K562 (cell line): ENCODE results near the gene ARHGAP12. TPM values are rescaled to one million over a fixed set of nuclear protein-coding genes. Genes with fewer than 3 reads are reported as not detected.

Experiments used
- COPS2 ChIP-seq: fragments of 450-650 bp; conservative IDR thresholded peaks from 2 replicates; pipeline ENCODE4 v1.6.1; 2016; ENCODE audit warnings: mild to moderate bottlenecking, moderate library complexity
- DPF2 ChIP-seq: fragments of 450-650 bp; IDR thresholded peaks from 2 replicates; pipeline ENCODE4 v1.6.1; 2016
- GMEB1 ChIP-seq: fragments of 250-450 bp; sonication (Bioruptor Pico); IDR thresholded peaks from 2 replicates; pipeline ENCODE4 v1.4.0; 2020; ENCODE audit warnings: mild to moderate bottlenecking
- MCM3 ChIP-seq: fragments of 450-650 bp; IDR thresholded peaks from 2 replicates; pipeline ENCODE4 v1.6.1; 2016
- MTA2 ChIP-seq: fragments of 450-650 bp; IDR thresholded peaks from 2 replicates; pipeline ENCODE4 v1.6.1; 2016; ENCODE audit warnings: low read depth
- NFRKB ChIP-seq: fragments of 450-650 bp; IDR thresholded peaks from 2 replicates; pipeline ENCODE4 v1.6.1; 2016; ENCODE audit warnings: low read depth
- PHF21A ChIP-seq: fragments of 450-650 bp; IDR thresholded peaks from 2 replicates; pipeline ENCODE4 v1.6.1; 2017; ENCODE audit warnings: low read depth, borderline replicate concordance
- PREB ChIP-seq: sonication (generic); formaldehyde crosslinking; IDR thresholded peaks from 2 replicates; pipeline ENCODE4 v1.8.1; 2023; ENCODE audit warnings: mild to moderate bottlenecking, missing genetic modification reagents
- ZBTB49 ChIP-seq: sonication (generic); formaldehyde crosslinking; IDR thresholded peaks from 2 replicates; pipeline ENCODE4 v1.8.0; 2022; ENCODE audit warnings: missing genetic modification reagents, mild to moderate bottlenecking, borderline replicate concordance
- ZNF197 ChIP-seq: fragments of 200-800 bp; sonication (Bioruptor generic); IDR thresholded peaks from 2 replicates; pipeline ENCODE4 v1.6.1; 2016; ENCODE audit warnings: low read depth, missing genetic modification characterization, missing compliant biosample characterization
- ZNF57 ChIP-seq: fragments of 450-650 bp; formaldehyde crosslinking; IDR thresholded peaks from 2 replicates; pipeline ENCODE4 v1.4.0; 2020; ENCODE audit warnings: mild to moderate bottlenecking, moderate library complexity
- ZNF717 ChIP-seq: fragments of 250-450 bp; sonication (Bioruptor Pico); IDR thresholded peaks from 2 replicates; pipeline ENCODE4 v1.5.0; 2021
- polyA plus RNA-seq, 8 experiments: library from polyadenylated mRNA; depleted of rRNA in 4 of 8; stranded (reverse) in 5 of 8; unstranded in 3 of 8; fragments of >200 nt; fragmentation: Nextera tagmentation in 2 of 8; fragmentation: Illumina TruSeq in 1 of 8; extraction: Ambion mirVana in 2 of 8; extraction: Trizol in 1 of 8; gene quantifications; 2 replicates each; pipeline versions ENCODE4 v1.2.1 to v1.2.3, GENCODE V29; 2011 to 2014; ENCODE audit warnings: inconsistent platforms in 1 of 8, missing spikeins in 1 of 8
- total RNA-seq, 7 experiments: library from RNA; depleted of rRNA in 6 of 7; stranded (reverse); fragments of >200 nt in 6 of 7; fragmentation: Illumina TruSeq in 2 of 7; extraction: Trizol in 2 of 7; gene quantifications; 2 replicates each; pipeline versions ENCODE4 v1.2.1 to v1.2.3, GENCODE V29; 2011 to 2021; ENCODE audit warnings: low replicate concordance in 1 of 7
- TF ChIP-seq, protein P1 (sequence below): sonication (generic); formaldehyde crosslinking; IDR thresholded peaks from 2 replicates; pipeline ENCODE4 v1.8.1; 2023; ENCODE audit warnings: mild to moderate bottlenecking, missing genetic modification reagents
- TF ChIP-seq, protein P2 (sequence below): sonication (generic); formaldehyde crosslinking; IDR thresholded peaks from 2 replicates; pipeline ENCODE4 v1.8.0; 2023; ENCODE audit warnings: mild to moderate bottlenecking, missing genetic modification reagents
- TF ChIP-seq, protein P3 (sequence below): fragments of 250-450 bp; sonication (Bioruptor Pico); IDR thresholded peaks from 2 replicates; pipeline ENCODE4 v1.5.0; 2022; ENCODE audit warnings: mild to moderate bottlenecking

The ARHGAP12 gene
- total and polyA plus RNA-seq, 9 of the 15 experiments (the other 6 are each of a cell fraction or from before 2014, with no cell fraction given): 4.4 to 18.7 (median 10.1) TPM

DNA sequence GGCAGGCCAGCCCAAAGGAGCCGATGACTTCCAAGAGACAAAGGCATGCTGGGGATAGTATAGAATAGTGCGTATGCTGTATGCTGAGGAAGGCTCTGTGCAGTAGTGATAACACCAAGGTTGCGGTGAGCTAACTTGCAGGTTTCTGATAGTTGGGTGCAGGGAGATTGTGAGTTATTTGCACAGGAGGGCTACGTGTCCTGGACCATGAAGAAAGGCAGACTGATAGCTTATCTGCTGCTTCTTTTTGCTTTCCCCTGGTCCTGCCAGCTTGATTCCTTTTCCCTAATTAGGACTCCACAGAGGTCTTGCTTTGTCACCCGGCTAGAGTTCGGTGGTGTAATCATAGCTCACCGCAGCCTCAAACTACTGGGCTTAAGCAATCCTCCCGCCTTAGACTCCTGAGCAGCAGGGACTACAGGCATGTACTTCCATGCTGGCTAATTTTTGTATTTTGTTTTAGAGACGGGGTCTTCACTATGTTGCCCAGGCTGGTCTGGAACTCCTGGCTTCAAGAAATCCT lies 43.9 kb upstream of the ARHGAP12 start (continued):
- no peak for TF ChIP-seq ZBTB49 (CRISPR knock-in tag)
- no peak for TF ChIP-seq NFRKB
- no peak for TF ChIP-seq MCM3
- no peak for TF ChIP-seq GMEB1
- TF ChIP-seq COPS2: no peak
- peak; percentile 99 for TF ChIP-seq DPF2
- TF ChIP-seq ZNF717 (CRISPR knock-in tag): no peak
- 0 out of 2 replicates have a peak, but pooled peaks have one; percentile 34 for TF ChIP-seq ZNF197 (CRISPR knock-in tag)
- peak; percentile 93 for TF ChIP-seq PHF21A
- TF ChIP-seq, protein P1, sequence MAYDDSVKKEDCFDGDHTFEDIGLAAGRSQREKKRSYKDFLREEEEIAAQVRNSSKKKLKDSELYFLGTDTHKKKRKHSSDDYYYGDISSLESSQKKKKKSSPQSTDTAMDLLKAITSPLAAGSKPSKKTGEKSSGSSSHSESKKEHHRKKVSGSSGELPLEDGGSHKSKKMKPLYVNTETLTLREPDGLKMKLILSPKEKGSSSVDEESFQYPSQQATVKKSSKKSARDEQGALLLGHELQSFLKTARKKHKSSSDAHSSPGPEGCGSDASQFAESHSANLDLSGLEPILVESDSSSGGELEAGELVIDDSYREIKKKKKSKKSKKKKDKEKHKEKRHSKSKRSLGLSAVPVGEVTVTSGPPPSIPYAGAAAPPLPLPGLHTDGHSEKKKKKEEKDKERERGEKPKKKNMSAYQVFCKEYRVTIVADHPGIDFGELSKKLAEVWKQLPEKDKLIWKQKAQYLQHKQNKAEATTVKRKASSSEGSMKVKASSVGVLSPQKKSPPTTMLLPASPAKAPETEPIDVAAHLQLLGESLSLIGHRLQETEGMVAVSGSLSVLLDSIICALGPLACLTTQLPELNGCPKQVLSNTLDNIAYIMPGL: no peak; the same call in 1 of the 2 replicates
- no peak for TF ChIP-seq ZNF57 (CRISPR knock-in tag)
- TF ChIP-seq, protein P2, sequence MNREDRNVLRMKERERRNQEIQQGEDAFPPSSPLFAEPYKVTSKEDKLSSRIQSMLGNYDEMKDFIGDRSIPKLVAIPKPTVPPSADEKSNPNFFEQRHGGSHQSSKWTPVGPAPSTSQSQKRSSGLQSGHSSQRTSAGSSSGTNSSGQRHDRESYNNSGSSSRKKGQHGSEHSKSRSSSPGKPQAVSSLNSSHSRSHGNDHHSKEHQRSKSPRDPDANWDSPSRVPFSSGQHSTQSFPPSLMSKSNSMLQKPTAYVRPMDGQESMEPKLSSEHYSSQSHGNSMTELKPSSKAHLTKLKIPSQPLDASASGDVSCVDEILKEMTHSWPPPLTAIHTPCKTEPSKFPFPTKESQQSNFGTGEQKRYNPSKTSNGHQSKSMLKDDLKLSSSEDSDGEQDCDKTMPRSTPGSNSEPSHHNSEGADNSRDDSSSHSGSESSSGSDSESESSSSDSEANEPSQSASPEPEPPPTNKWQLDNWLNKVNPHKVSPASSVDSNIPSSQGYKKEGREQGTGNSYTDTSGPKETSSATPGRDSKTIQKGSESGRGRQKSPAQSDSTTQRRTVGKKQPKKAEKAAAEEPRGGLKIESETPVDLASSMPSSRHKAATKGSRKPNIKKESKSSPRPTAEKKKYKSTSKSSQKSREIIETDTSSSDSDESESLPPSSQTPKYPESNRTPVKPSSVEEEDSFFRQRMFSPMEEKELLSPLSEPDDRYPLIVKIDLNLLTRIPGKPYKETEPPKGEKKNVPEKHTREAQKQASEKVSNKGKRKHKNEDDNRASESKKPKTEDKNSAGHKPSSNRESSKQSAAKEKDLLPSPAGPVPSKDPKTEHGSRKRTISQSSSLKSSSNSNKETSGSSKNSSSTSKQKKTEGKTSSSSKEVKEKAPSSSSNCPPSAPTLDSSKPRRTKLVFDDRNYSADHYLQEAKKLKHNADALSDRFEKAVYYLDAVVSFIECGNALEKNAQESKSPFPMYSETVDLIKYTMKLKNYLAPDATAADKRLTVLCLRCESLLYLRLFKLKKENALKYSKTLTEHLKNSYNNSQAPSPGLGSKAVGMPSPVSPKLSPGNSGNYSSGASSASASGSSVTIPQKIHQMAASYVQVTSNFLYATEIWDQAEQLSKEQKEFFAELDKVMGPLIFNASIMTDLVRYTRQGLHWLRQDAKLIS: 0 out of 2 replicates have a peak, but pooled peaks have one; percentile 41
- TF ChIP-seq, protein P3, sequence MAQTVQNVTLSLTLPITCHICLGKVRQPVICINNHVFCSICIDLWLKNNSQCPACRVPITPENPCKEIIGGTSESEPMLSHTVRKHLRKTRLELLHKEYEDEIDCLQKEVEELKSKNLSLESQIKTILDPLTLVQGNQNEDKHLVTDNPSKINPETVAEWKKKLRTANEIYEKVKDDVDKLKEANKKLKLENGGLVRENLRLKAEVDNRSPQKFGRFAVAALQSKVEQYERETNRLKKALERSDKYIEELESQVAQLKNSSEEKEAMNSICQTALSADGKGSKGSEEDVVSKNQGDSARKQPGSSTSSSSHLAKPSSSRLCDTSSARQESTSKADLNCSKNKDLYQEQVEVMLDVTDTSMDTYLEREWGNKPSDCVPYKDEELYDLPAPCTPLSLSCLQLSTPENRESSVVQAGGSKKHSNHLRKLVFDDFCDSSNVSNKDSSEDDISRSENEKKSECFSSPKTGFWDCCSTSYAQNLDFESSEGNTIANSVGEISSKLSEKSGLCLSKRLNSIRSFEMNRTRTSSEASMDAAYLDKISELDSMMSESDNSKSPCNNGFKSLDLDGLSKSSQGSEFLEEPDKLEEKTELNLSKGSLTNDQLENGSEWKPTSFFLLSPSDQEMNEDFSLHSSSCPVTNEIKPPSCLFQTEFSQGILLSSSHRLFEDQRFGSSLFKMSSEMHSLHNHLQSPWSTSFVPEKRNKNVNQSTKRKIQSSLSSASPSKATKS (CRISPR knock-in tag): no peak
- TF ChIP-seq MTA2: peak; percentile 98
- no peak for TF ChIP-seq PREB (CRISPR knock-in tag)
